ENCODE data around the gene RAD51B.
"Not testable (repeated sequence)": the region's sequence is repeated elsewhere in the genome, so short reads cannot be mapped to it uniquely, and the experiment has no call there.

Gene RAD51B

GRCh38 chr14:68111853-68112270, 292.3 kb downstream of the RAD51B start:
- Histone ChIP-seq H3K36me3 (ENCODE audit: insufficient read depth, insufficient read length, low read length) (no peaks in the 10 kb centered on the region), H3K27me3 (ENCODE audit: insufficient read depth, insufficient read length) (no peaks in the 10 kb centered on the region), H3K4me3 (ENCODE audit: insufficient read length, low read depth) (no peak overlapping the region), H3K4me1 (ENCODE audit: insufficient read depth, insufficient read length) (no peaks in the 10 kb centered on the region), H3K9ac (ENCODE audit: insufficient read length, low read depth) (no peak overlapping the region), H3K9me3 (ENCODE audit: insufficient read depth, low read length) (no peaks in the 10 kb centered on the region)
- TF ChIP-seq ZNF274 (IDR thresholded peaks at IDR 0.05; ENCODE audit: low read depth, low read length) (no peak), SUZ12 (IDR thresholded peaks at IDR 0.05; ENCODE audit: extremely low read depth, insufficient read depth, insufficient read length) (no peak), YY1 (IDR thresholded peaks at IDR 0.05; ENCODE audit: insufficient read depth, insufficient read length) (no peak)
- DNase-seq (ENCODE audit: low read depth, low spot score), result no peak

- H3K27me3 ChIP-seq (ENCODE audit: insufficient read depth, insufficient read length), result no peaks in the 10 kb centered on the region
- DNase-seq (ENCODE audit: low read depth, low spot score), result no peak
- H3K9ac ChIP-seq (ENCODE audit: insufficient read length, low read depth), result no peak overlapping the region
- no peak overlapping the region for H3K4me3 ChIP-seq (ENCODE audit: insufficient read length, low read depth)
- H3K9me3 ChIP-seq (ENCODE audit: insufficient read depth, low read length), result no peaks in the 10 kb centered on the region
- no peaks in the 10 kb centered on the region for H3K36me3 ChIP-seq (ENCODE audit: insufficient read depth, insufficient read length, low read length)
- TF ChIP-seq YY1 (IDR thresholded peaks at IDR 0.05; ENCODE audit: insufficient read depth, insufficient read length), result no peak
- no peak for TF ChIP-seq ZNF274 (IDR thresholded peaks at IDR 0.05; ENCODE audit: low read depth, low read length)
- TF ChIP-seq SUZ12 (IDR thresholded peaks at IDR 0.05; ENCODE audit: extremely low read depth, insufficient read depth, insufficient read length), result no peak
- no peaks in the 10 kb centered on the region for H3K4me1 ChIP-seq (ENCODE audit: insufficient read depth, insufficient read length)
These were observed 292.9 kb downstream of the RAD51B start for GRCh38 chr14:68112442-68112841.

DNA sequence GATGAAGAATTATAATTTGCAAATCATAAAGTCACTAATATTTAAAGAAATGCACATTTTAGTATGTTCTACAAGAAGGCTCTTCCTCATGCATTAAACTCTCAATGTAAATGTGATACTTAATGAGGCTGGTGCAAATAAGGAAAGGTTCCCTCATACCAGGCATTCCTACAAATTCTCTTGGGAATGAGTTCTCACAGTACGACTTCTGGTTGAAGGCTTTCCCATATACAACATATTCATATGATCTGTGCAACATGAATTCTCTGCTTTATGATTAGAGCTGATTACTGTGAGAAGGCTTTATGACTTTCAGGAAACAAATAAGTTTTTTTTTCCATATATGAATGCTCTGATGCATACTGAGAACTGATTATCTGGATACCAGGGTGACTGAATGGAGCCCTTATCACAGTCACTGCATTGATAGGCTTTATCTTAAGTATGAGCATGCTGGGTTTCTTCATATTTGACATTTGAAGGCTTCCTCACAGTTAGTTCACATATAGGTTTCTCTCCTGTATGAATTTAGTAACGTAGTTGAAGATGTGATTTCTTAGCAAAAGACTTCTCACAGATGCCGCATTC, 293.9 kb downstream of the RAD51B start:
- Histone ChIP-seq H3K9me3 (ENCODE audit: insufficient read depth, low read length) (no peaks in the 10 kb centered on the region), H3K36me3 (ENCODE audit: insufficient read depth, insufficient read length, low read length) (no peaks in the 10 kb centered on the region), H3K27me3 (ENCODE audit: insufficient read depth, insufficient read length) (no peaks in the 10 kb centered on the region), H3K9ac (ENCODE audit: insufficient read length, low read depth) (no peak overlapping the region), H3K4me1 (ENCODE audit: insufficient read depth, insufficient read length) (no peaks in the 10 kb centered on the region), H3K4me3 (ENCODE audit: insufficient read length, low read depth) (no peak overlapping the region)
- no peak for TF ChIP-seq ZNF274 (IDR thresholded peaks at IDR 0.05; ENCODE audit: low read depth, low read length)
- TF ChIP-seq YY1 (IDR thresholded peaks at IDR 0.05; ENCODE audit: insufficient read depth, insufficient read length), result no peak
- no peak for TF ChIP-seq SUZ12 (IDR thresholded peaks at IDR 0.05; ENCODE audit: extremely low read depth, insufficient read depth, insufficient read length)
- DNase-seq (ENCODE audit: low read depth, low spot score), result no peak

DNA sequence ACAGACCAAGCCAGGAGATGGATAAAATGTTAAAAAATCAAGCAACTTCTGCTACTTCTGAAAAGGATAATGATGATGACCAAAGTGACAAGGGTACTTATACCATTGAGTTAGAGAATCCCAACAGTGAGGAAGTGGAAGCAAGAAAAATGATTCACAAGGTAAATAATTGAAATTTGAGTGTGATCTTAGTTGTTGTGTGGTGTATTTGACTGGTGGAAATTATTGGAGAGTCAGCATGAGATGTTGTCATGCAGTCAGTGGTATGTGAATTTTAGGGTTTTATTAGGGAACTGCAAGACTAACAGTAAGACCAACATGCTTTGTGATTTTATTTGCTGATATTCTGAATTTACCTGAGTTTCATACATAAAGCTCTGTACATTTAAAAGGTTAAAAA, 296.4 kb downstream of the RAD51B start:
- H3K27me3 ChIP-seq (ENCODE audit: insufficient read depth, insufficient read length); H3K4me3 ChIP-seq (ENCODE audit: insufficient read length, low read depth); H3K36me3 ChIP-seq (ENCODE audit: insufficient read depth, insufficient read length, low read length); H3K9ac ChIP-seq (ENCODE audit: insufficient read length, low read depth); H3K9me3 ChIP-seq (ENCODE audit: insufficient read depth, low read length); DNase-seq (ENCODE audit: low read depth, low spot score); H3K4me1 ChIP-seq (ENCODE audit: insufficient read depth, insufficient read length): not testable (repeated sequence)

DNA sequence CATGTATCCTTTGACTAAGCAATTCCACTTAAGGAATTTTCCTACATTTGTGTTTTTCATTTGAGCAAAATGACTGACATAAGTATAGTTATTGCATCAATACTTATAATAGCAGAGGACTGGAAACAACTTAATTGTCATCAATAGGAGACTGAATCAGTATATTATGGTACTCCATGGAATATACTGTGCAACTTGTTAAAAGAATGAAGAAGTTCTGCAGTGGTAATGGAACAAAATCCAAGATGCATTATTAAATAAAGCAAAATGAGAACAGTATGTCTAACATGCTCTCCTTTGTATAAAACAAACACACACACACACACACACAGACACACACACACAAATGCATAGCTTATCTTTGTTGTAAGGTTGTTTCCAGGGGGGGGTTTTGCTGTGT, 303.1 kb downstream of the RAD51B start:
- H3K4me1 ChIP-seq (ENCODE audit: insufficient read depth, insufficient read length), result no peaks in the 10 kb centered on the region
- no peaks in the 10 kb centered on the region for H3K36me3 ChIP-seq (ENCODE audit: insufficient read depth, insufficient read length, low read length)
- H3K27me3 ChIP-seq (ENCODE audit: insufficient read depth, insufficient read length), result no peaks in the 10 kb centered on the region
- no peak overlapping the region for H3K9ac ChIP-seq (ENCODE audit: insufficient read length, low read depth)
- H3K9me3 ChIP-seq (ENCODE audit: insufficient read depth, low read length), result no peaks in the 10 kb centered on the region
- TF ChIP-seq YY1 (IDR thresholded peaks at IDR 0.05; ENCODE audit: insufficient read depth, insufficient read length), result no peak
- TF ChIP-seq ZNF274 (IDR thresholded peaks at IDR 0.05; ENCODE audit: low read depth, low read length), result no peak
- no peak for TF ChIP-seq SUZ12 (IDR thresholded peaks at IDR 0.05; ENCODE audit: extremely low read depth, insufficient read depth, insufficient read length)
- no peak for DNase-seq (ENCODE audit: low read depth, low spot score)
- H3K4me3 ChIP-seq (ENCODE audit: insufficient read length, low read depth), result no peak overlapping the region

- H3K36me3 ChIP-seq (ENCODE audit: insufficient read depth, insufficient read length, low read length), result no peaks in the 10 kb centered on the region
- no peak overlapping the region for H3K9ac ChIP-seq (ENCODE audit: insufficient read length, low read depth)
- TF ChIP-seq ZNF274 (IDR thresholded peaks at IDR 0.05; ENCODE audit: low read depth, low read length) (no peak), SUZ12 (IDR thresholded peaks at IDR 0.05; ENCODE audit: extremely low read depth, insufficient read depth, insufficient read length) (no peak), YY1 (IDR thresholded peaks at IDR 0.05; ENCODE audit: insufficient read depth, insufficient read length) (no peak)
- H3K4me3 ChIP-seq (ENCODE audit: insufficient read length, low read depth), result no peak overlapping the region
- no peaks in the 10 kb centered on the region for H3K4me1 ChIP-seq (ENCODE audit: insufficient read depth, insufficient read length)
- H3K9me3 ChIP-seq (ENCODE audit: insufficient read depth, low read length), result no peaks in the 10 kb centered on the region
- DNase-seq (ENCODE audit: low read depth, low spot score), result no peak
- H3K27me3 ChIP-seq (ENCODE audit: insufficient read depth, insufficient read length), result no peaks in the 10 kb centered on the region
These were observed 304.5 kb downstream of the RAD51B start for GRCh38 chr14:68124050-68124449.

GRCh38 chr14:68124979-68125731, 305.6 kb downstream of the RAD51B start:
- no peak overlapping the region for H3K4me3 ChIP-seq (ENCODE audit: insufficient read length, low read depth)
- TF ChIP-seq SUZ12 (IDR thresholded peaks at IDR 0.05; ENCODE audit: extremely low read depth, insufficient read depth, insufficient read length) (no peak), ZNF274 (IDR thresholded peaks at IDR 0.05; ENCODE audit: low read depth, low read length) (no peak), YY1 (IDR thresholded peaks at IDR 0.05; ENCODE audit: insufficient read depth, insufficient read length) (no peak)
- no peak for DNase-seq (ENCODE audit: low read depth, low spot score)

More at GRCh38 chr14:68124979-68125731, 305.6 kb downstream of the RAD51B start:
- Histone ChIP-seq H3K36me3 (ENCODE audit: insufficient read depth, insufficient read length, low read length) (no peaks in the 10 kb centered on the region), H3K4me1 (ENCODE audit: insufficient read depth, insufficient read length) (no peaks in the 10 kb centered on the region), H3K9ac (ENCODE audit: insufficient read length, low read depth) (no peak overlapping the region), H3K27me3 (ENCODE audit: insufficient read depth, insufficient read length) (no peaks in the 10 kb centered on the region), H3K9me3 (ENCODE audit: insufficient read depth, low read length) (no peaks in the 10 kb centered on the region)
